Breast epithelium (tissue), 4 donors: Measurements from ENCODE around the gene FBLN2. TPM values are rescaled to one million over a fixed set of nuclear protein-coding genes. Genes with fewer than 3 reads are reported as not detected.

Experiments
- DNase-seq, 2 donors: peaks; one replicate each; pipeline ENCODE4 v3.0.0-alpha.2; 2019; ENCODE audit warnings: low spot score in 2 of 2
- H3K27ac ChIP-seq, 2 donors: fragments of 200-600 bp; sonication (generic) in 1 of 2; one replicate each; pipeline ENCODE4 v1.5.1; 2016 to 2019; ENCODE audit warnings: mild to moderate bottlenecking in 1 of 2
- H3K27me3 ChIP-seq, 2 donors: fragments of 200-600 bp; sonication (generic) in 1 of 2; one replicate each; pipeline versions ENCODE4 v1.5.1 to v1.6.0; 2017 to 2019; ENCODE audit warnings: control low read depth in 1 of 2, mild to moderate bottlenecking in 1 of 2
- H3K36me3 ChIP-seq: fragments of 200-600 bp; one replicate; pipeline ENCODE4 v1.5.1; 2019
- H3K4me1 ChIP-seq, 2 donors: fragments of 200-600 bp; sonication (generic); one replicate each; pipeline ENCODE4 v1.5.1; 2016 to 2019; ENCODE audit warnings: control low read depth in 1 of 2
- H3K4me3 ChIP-seq, 3 donors: fragments of 200-600 bp; sonication (generic); 1 replicate in 2 of 3; 2 replicates in 1 of 3; pipeline ENCODE4 v1.5.1; 2016 to 2019; ENCODE audit warnings: mild to moderate bottlenecking in 3 of 3, moderate library complexity in 2 of 3
- H3K9me3 ChIP-seq, 2 donors: fragments of 200-600 bp; sonication (generic) in 1 of 2; one replicate each; pipeline ENCODE4 v1.5.1; 2016 to 2019; ENCODE audit warnings: control low read depth in 1 of 2
- CTCF ChIP-seq, 3 donors: fragments of 450-650 bp; IDR thresholded peaks; one replicate each; pipeline ENCODE4 v1.5.1; 2016 to 2017; ENCODE audit warnings: antibody characterized with exemption in 3 of 3, mild to moderate bottlenecking in 3 of 3, moderate library complexity in 3 of 3
- POLR2A ChIP-seq: fragments of 450-650 bp; IDR thresholded peaks from one replicate; pipeline ENCODE4 v1.6.1; 2016; ENCODE audit warnings: antibody characterized with exemption, mild to moderate bottlenecking, moderate library complexity
- POLR2AphosphoS5 ChIP-seq, 3 donors: sonication (generic); formaldehyde crosslinking; IDR thresholded peaks; one replicate each; pipeline ENCODE4 v1.6.1; 2017; ENCODE audit warnings: antibody characterized with exemption in 3 of 3
- intact Hi-C: fragments of 100-400 bp; cut with DNase I; formaldehyde crosslinking; loops from one replicate; pipeline ENCODE4 v1.15.1; 2023; ENCODE audit warnings: low total_unique reads
- total RNA-seq, 3 donors: library from RNA; depleted of rRNA; stranded (reverse); fragments of >200 nt; gene quantifications; one replicate each; pipeline ENCODE4 v1.1.0, GENCODE V29; 2016

The FBLN2 gene
- total RNA-seq, 3 donors from 2014 or later = 43.5 to 663 (median 81.3) TPM

- TF ChIP-seq POLR2A (no peak), CTCF (IDR thresholded peaks at IDR 0.05) (no peak), POLR2AphosphoS5 (IDR thresholded peaks at IDR 0.05) (no peak)
These were observed 112.2 kb downstream of the FBLN2 start for GRCh38 chr3:13661121-13661520.

GRCh38 chr3:13662238-13662847 is 113.4 kb downstream of the FBLN2 start:
- Histone ChIP-seq H3K27me3 (peaks cover 0 to 45% of the 10 kb centered on the region in 2 donors), H3K9me3 (no peaks in the 10 kb centered on the region), H3K4me1 (no peaks in the 10 kb centered on the region), H3K36me3 (no peaks in the 10 kb centered on the region), H3K4me3 (no peak overlapping the region), H3K27ac (no peak overlapping the region)
- intact Hi-C loops = no loop called here
- no peak for TF ChIP-seq CTCF (IDR thresholded peaks at IDR 0.05)
- no peak for TF ChIP-seq POLR2AphosphoS5 (IDR thresholded peaks at IDR 0.05)
- no peak for TF ChIP-seq POLR2A
- no peak for DNase-seq

More at GRCh38 chr3:13661121-13661520, 112.2 kb downstream of the FBLN2 start:
- no peaks in the 10 kb centered on the region for H3K36me3 ChIP-seq
- intact Hi-C loops = no loop called here
- H3K27me3 ChIP-seq = peaks cover 0 to 51% of the 10 kb centered on the region in 2 donors
- H3K4me3 ChIP-seq = no peak overlapping the region
- no peaks in the 10 kb centered on the region for H3K4me1 ChIP-seq
- no peak for DNase-seq
- no peak overlapping the region for H3K27ac ChIP-seq
- H3K9me3 ChIP-seq = no peaks in the 10 kb centered on the region

DNA sequence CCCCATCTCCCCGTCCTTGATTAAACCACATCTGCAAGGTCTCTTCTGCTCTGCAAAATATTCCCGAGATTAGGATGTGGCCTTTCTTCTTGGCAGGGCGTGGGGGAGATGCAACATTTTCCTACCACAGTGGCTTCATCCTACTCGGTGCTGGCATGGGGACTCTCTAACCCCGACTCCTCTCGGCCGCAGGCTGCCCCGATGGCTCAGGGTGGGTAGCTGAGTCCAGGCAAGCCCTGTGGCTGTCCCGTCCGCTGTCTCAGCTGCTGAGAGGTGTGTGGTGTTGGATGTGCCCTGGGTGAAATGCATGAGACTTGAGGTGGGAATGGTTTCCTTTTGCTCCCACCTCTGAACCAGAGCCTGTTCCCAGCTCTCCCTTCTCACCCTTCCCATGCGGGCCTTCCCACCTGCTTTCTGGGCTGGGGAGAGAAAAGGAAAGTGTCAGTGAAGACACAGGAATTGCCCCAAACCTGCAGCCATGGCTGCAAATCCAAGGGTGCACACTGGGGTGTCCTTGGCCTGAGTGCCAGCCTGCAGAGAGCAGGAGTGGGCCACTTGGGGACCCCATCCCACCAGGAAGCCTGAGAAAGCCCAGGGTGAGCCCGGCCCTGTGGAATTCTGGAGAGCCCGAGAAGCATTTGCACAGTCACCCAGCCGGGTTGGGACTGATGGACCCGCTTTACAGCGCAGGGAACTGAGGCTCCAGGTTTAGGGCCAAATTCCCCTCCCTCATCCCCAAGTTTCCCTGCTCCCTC is 115.0 kb downstream of the FBLN2 start:
- intact Hi-C loops = no loop called here
- no peaks in the 10 kb centered on the region for H3K36me3 ChIP-seq

DNA sequence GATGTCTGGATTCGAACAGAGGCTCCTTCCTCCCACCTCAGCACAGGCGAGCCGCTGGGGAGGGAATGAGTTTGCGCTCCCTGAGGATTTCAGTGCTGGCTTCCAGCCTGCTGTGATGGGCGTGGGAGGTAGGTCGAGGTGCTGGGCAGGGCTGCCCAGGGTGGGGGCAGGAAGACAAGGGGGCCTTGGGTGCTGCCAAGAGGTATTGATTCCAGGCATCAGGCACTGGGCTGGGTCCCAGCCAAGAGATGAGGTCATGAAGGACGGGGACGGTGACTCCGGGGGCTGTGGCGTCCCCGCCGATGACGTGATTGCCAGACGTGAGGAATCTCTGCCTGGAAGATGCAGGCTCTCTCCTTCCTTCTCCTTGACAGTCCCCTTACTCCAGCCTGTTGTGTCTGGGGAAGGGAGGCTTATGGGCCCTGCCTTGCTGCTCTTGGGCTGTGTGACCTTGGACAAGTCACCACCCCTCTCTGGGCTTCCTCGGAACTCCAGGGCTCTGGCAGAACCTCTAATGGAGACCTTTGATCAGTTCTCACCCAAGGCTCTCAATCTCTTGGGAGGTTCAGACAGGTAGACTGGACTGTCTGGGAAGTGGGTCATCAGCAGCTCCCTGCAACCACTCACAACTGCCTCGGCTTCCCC is 116.8 kb downstream of the FBLN2 start:
- intact Hi-C loops = no loop called here
- no peak for DNase-seq
- TF ChIP-seq POLR2A (no peak), CTCF (IDR thresholded peaks at IDR 0.05) (no peak), POLR2AphosphoS5 (IDR thresholded peaks at IDR 0.05) (no peak)
- H3K27me3 ChIP-seq = peaks cover 0 to 22% of the 10 kb centered on the region in 2 donors
- no peak overlapping the region for H3K27ac ChIP-seq
- no peak overlapping the region for H3K4me3 ChIP-seq
- H3K4me1 ChIP-seq = no peaks in the 10 kb centered on the region
- no peaks in the 10 kb centered on the region for H3K9me3 ChIP-seq
- H3K36me3 ChIP-seq = no peaks in the 10 kb centered on the region

More for the DNA sequence above, 115.0 kb downstream of the FBLN2 start:
- H3K4me1 ChIP-seq = no peaks in the 10 kb centered on the region
- TF ChIP-seq POLR2A = no peak
- peaks cover 0 to 31% of the 10 kb centered on the region in 2 donors for H3K27me3 ChIP-seq
- H3K4me3 ChIP-seq = no peak overlapping the region
- no peak for DNase-seq
- H3K27ac ChIP-seq = no peak overlapping the region
- no peaks in the 10 kb centered on the region for H3K9me3 ChIP-seq

GRCh38 chr3:13666227-13666619 is 117.3 kb downstream of the FBLN2 start:
- TF ChIP-seq POLR2AphosphoS5 (IDR thresholded peaks at IDR 0.05) (no peak), POLR2A (no peak), CTCF (IDR thresholded peaks at IDR 0.05) (no peak)
- Histone ChIP-seq H3K27me3 (peaks cover 0 to 22% of the 10 kb centered on the region in 2 donors), H3K4me1 (no peaks in the 10 kb centered on the region), H3K9me3 (no peaks in the 10 kb centered on the region), H3K36me3 (no peaks in the 10 kb centered on the region), H3K27ac (no peak overlapping the region), H3K4me3 (no peak overlapping the region)
- DNase-seq = no peak
- intact Hi-C loops = no loop called here
